Endothelial cell of umbilical vein (primary cell): Measurements from ENCODE around the gene IP6K3.

Experiments
- CTCF ChIP-seq, 2 donors: IDR thresholded peaks; 1 replicate in 1 of 2; 2 replicates in 1 of 2; pipeline ENCODE4 v1.5.1; 2011; ENCODE audit warnings: low read length in 2 of 2, mild to moderate bottlenecking in 2 of 2, moderate library complexity in 2 of 2, control low read depth in 1 of 2, inconsistent platforms in 1 of 2, low read depth in 1 of 2; ENCODE audit not compliant: insufficient read depth in 1 of 2; ENCODE audit errors: extremely low read depth in 1 of 2
- EZH2 ChIP-seq: IDR thresholded peaks from 2 replicates; pipeline ENCODE4 v1.6.1; 2012; ENCODE audit warnings: borderline replicate concordance, low read depth, mild to moderate bottlenecking, moderate library complexity, low read length, inconsistent platforms; ENCODE audit not compliant: severe bottlenecking

GRCh38 chr6:33684983-33685382, 61.7 kb downstream of the IP6K3 start:
- TF ChIP-seq CTCF (IDR thresholded peaks at IDR 0.05; ENCODE audit: extremely low read depth in 1 of 2, insufficient read depth in 1 of 2, low read depth in 1 of 2, low read length in 2 of 2) (no peak), EZH2 (no peak)
